Stimulated activated CD8-positive, alpha-beta memory T cell treated with anti-CD3 and anti-CD28 coated beads, Interleukin-12 subunit alpha, Interleukin-12 subunit beta, amount 100 ng/mL, for 4 hours (primary cell): ENCODE data around the gene CTTNBP2NL.

Experiments used
- DNase-seq: peaks from one replicate; pipeline ENCODE4 v3.0.0-alpha.2; 2020; ENCODE audit warnings: low read depth

Gene CTTNBP2NL, protein sequence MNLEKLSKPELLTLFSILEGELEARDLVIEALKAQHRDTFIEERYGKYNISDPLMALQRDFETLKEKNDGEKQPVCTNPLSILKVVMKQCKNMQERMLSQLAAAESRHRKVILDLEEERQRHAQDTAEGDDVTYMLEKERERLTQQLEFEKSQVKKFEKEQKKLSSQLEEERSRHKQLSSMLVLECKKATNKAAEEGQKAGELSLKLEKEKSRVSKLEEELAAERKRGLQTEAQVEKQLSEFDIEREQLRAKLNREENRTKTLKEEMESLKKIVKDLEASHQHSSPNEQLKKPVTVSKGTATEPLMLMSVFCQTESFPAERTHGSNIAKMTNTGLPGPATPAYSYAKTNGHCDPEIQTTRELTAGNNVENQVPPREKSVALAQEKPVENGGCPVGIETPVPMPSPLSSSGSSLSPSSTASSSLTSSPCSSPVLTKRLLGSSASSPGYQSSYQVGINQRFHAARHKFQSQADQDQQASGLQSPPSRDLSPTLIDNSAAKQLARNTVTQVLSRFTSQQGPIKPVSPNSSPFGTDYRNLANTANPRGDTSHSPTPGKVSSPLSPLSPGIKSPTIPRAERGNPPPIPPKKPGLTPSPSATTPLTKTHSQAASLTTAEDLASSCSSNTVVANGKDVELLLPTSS

DNA sequence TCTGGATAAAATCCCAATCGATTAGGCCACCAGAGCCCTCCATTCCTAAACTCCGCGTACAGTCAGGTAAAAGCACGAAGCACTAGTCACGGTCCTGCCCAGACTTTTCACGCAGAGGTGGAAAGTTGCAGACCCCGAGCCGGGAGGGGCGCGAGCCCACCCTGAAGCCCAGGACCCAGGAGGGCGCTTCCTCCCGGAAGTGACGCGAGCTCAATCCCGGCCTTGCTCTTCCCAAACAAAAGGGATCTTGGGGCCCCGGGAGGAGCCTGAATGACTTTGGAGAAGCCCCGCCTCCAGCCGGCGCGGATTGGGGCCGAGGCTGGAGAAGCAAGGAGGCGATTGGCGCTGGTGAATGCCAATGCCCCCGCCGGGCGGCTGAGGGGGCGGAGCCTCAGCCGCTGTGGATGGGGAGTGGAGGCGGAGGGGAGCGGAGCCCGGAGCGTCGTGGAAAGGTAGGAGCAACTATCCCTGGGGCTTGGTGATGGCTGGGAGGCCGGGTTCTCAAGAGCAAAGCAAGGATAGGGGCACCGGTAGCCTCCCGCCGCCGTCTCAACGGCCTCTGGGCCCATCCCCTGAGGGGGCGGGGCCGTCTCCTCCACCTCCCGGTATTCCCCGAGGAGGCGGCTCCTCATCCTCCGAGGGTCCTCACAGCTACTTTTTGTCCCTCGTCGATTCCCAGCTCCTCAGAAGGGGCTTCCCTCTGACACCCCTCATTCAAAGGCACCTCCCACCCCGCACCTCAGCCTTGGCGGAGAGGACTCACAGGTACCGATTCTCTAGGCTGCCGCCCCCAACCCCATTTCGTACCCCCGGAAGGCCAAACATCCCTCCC is at the start of gene CTTNBP2NL:
TSS of gene CTTNBP2NL (plus strand) at position 394 of the 832 bp plus-strand sequence. CDS start 19,952 bp downstream, outside the sequence.
- DNase-seq: peak; percentile 67

DNA sequence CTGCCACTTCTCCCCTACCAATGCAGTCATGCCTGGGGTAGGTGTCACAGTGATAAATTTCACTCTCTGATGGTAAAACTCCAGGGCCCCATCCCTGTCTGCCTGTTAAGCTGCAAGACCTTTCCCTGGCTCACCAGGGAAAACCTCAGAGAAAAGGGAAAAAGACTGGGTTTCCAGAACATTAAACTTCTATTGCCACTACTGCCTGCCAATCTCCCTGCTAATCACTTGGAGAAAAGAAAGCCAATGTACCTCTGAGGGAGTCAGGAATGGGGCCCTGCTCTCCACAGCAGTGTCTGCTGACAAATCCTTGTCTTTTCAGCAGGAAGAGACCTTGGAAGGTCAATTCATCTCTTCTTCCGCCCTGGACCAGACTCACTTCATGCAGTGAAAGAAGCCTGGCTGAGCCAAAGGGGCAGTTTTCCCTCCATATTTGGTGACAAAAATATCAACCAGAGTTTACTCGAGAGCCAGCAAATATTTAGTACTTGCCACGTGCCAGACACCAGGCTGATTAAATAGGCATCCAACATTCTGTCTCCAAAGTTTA is 49.1 kb upstream of the CTTNBP2NL start:
- no peak for DNase-seq

DNA sequence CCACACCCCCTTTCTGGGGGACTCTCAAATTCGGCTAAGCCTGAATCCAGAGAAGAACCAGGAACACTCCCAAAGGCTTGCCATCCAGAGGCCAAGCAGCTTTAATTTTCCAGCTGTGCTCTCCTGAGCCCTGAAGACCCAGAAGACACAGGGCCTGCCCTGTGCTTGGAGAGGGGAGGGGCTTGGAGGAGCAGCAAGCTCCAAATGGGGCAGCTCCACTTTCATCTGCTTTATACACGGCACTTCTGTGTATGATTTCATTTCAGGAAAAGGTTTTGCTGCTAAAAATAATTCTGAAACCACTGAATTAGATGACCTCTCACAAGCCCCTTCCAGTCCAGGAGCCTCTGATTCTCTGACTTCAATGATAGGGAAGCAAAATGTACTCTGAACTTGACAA is 39.2 kb upstream of the CTTNBP2NL start:
- no peak for DNase-seq

DNA sequence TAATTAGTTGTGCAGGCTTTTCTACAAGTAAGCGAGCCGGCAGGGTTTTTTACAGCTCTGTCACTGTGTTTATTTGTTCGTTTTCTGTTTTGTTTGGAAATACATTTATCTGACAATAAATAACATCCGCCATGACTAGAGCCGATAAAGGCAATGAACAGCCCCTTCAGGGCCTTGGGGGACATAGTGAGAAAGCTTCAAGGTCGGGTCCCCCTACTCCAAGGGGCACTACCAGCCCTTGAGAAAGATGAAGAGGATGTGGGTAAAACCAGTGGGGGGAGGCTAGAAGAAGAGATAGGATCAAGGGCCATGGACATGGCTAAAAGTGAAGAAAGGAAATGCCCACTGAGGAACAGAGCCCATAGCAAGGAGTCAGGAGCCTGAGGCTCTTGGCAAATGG is 38.5 kb upstream of the CTTNBP2NL start:
- no peak for DNase-seq

DNA sequence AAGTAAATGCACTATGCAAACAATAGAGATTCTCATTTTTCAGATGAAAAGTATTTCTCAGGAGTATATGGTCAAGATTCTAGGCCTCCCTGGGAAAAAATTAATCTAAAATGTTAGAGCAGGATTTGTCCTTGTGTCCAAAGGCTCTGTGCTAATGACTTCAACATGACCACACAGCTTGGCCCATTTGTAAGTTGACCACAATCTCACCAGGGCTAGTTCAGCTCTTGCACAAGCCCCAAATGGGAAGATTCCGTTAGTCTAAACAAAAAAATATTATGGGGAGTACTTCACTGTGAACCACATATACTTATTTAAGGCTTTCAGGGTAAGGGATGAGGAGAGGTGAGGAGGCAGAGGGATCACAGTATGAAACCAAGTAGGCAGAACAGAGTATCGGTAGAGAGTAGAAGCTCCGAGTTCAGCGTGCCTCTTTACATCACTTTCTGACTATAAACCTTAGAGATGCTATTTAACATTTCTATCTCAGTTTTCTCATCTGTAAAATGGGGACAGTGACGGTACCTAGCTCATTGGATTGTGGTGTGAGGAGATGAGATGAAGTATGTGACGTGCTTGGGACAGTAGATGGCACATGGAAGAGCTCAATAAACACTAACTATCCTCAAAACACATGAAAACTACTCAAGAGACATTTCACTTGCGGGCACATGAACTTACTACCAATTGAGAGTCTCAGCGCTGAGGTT is 37.8 kb upstream of the CTTNBP2NL start:
- no peak for DNase-seq

DNA sequence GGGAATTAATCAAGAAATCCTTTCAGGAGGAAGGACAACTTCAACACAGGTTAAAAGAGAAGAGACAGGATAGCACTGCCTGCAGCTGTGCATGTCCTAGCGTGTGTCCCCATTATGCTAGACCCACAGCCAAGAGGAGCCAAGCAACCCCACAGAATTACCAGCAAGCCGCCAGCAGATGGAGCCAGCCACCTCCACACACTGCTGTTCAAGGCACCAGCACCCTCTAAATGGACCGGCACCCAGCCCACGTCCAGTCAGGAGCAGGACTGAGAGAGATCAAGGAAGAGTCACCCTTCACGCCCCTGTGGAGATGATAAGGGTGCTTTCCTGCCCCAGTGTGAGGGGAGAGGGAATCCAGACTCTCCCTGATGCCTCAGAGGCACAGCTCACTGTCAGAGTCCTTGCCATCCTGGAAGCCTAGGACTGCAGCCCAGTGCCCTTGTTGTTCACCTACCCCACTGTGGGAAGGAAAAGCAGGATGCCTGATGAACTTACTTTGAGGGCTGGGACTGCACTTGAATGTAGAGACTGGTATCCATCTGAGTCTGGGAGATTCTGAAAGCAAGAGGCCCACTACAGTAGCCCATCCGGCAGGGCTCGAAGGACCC is 37.1 kb upstream of the CTTNBP2NL start:
- no peak for DNase-seq

DNA sequence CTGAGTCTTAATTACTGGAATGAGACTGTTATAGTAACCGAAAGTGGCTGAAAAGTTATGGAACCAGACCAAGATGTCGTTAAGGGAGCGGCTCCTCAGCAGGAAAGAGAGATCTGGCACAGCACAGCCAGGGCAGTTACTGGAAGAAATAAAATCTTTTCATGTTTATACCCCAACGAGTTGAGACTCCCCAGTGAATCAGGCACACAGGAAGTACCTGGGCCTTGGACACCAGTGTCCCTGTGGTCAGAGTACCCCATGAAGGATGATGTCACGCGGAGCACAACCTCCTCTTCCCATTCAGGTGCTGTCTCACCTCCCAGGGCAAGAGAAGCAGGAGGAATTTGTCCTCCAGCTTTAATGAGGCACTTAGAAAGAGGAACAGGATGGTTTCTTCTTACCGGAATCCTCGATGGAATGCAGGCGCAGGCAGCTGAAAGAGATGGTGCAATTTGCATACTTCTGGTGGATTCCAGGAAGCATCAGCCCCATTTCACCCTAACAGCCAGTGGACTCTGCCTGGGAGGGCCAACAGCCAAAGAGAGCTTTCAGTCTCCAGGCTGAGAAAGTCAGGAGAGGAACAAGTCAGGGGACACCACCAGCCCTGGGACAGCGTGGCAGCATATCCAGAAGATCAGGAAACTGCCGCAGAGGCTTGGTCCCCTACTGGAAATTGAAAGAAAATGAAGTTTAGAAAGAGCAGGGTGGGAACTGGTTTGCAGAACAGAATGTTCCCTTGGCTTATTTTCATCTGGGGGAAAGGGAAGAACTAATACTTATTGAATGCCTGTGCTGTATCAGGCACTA is 35.9 kb upstream of the CTTNBP2NL start:
- DNase-seq: no peak

DNA sequence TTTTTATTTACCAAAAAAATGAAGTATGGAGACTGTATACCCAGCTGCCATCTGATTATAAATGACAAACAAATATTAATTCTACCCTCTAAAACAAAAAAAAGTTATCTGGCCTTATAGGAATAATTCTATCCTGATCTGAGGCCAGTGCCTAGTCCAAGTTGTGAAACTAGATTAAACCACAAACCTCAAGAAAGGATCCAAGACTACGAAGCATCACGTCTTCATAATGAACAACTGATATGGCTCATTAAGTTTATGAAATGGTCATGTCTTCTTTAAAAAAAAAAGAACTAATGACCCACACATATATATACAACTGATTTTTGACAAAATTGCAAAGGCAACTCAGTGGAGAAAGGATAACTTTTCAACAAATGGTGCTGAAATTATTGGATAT is 32.4 kb upstream of the CTTNBP2NL start:
- DNase-seq: no peak

DNA sequence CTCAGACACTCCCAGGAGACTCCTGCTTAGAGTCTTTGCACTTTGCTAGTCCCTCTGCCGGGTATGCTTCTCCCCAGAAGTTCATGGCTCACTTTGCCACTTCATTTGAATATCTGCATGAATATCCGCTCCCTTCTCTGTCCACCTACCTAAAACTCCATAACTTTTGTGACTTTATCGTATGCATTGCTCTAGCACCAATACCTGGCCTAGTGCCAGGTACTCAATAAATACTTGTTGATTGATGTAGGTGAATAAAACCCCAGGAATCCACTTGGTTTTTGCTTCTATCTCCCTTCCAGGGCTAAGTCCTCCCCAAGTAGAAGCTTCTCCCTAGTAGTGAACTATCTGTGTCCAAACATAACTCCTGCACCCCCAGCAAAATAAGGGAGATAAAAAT is 27.8 kb upstream of the CTTNBP2NL start:
- no peak for DNase-seq

DNA sequence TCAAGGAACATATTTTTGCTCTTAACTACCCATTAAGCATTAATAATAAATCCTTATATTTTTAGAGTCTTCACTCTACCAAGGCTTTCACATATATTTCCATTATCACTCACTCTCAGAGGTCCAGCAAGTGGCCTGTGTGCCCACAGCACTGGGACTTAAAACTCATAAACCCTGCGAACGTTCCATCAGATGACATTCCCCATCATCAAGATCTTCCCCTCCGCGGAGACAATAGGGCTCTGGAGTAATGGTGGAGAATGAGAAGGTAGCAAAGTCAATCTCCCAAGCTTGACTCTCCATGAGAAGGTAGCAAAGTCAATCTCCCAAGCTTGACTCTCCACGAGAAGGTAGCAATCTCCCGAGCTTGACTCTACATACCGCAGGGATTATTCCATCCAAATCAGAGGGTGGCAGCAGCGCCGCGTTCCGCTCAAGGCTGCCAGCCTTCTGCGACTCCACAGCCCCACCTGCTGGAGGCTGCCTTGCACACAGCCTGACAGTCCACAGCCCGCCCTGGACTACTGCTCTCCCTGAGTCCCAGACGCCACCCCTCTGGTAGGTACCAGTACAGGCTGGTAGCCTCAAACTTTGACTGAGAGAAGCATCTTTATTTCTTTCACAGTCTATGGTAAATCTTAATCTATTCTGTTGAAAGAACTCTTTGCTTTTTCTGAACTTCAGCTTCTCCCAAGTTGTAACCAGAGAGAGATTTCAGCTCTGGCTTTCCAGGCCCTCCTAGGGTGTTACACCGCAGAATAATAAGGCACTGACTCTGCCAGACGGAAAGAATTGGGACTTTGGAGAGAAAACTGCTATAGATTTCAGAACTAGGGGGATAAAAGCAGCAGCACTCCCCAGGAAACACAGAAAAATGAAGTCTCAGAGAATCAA is 26.4 kb upstream of the CTTNBP2NL start:
- peak; percentile 57 for DNase-seq

DNA sequence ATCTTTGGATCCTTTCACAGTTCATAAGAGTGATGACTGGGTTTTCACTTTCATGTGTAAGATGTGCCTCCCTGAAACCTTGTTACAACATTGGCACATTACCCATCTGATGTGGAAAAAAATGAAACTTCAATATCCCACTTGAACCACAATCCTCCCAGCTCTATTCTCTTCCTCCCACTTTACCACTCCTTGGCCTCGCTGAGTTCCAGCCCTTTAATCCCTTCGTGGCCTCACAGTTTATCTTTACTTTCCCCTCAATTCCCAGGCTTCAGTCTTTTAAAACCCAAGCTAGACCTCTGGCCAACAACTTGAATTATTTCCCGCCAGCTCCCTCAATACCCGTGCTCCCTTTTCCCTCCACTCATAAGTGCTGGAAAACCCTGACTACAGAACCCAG is 25.0 kb upstream of the CTTNBP2NL start:
- no peak for DNase-seq

DNA sequence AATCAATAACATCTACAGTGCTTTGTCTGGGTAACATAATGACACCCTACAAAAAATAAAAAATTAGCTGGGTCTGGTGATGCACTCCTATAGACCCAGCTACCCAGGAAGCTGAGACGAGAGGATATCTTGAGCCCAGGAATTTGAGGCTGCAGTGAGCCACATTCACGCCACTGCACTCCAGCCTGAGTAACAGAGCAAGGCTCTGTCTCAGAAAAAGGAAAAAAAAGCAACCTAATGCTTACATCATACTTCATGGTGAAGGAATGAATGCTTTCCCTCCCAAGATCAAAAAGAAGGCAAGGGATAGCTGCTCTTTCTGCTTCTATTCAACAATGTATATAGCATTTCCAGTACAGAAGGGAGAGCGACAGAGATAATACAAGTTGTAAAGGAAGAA is 24.2 kb upstream of the CTTNBP2NL start:
- no peak for DNase-seq

DNA sequence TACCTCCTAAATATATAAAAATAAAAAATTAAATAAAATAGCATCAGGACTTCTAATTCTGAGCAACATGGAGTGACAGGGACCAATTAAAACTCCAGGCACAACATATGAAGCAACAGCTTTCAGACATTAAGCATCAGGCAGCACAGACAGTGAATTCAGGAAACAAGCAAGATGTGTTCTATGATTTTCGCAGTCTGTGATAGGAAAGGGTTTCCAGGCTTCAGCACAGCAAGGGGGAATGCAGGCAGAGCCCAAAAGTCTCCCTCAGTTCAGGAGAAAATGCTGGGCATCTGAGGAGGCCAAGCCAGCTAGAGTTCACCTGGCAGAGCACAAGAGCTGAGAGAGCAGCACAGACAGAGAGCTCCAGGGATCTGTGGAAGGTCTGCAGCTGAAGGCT is 22.2 kb upstream of the CTTNBP2NL start:
- DNase-seq: no peak

DNA sequence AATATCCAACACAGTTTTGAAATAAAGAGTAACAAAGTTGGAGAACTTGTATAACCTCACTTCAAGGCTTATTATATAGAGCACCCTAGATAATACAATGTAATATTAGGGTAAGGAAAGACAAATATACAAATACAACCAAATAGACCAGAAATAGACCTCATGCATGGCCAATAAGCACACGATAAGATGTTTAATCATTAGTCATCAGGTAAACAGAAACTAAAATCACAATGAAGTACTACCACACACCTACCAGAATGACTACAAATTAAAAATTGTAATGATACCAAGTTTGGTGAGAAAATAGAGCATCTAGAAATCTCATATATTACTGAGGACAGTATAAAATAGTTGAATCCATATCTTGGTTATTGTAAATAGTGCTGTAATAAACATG is 20.3 kb upstream of the CTTNBP2NL start:
- DNase-seq: no peak

DNA sequence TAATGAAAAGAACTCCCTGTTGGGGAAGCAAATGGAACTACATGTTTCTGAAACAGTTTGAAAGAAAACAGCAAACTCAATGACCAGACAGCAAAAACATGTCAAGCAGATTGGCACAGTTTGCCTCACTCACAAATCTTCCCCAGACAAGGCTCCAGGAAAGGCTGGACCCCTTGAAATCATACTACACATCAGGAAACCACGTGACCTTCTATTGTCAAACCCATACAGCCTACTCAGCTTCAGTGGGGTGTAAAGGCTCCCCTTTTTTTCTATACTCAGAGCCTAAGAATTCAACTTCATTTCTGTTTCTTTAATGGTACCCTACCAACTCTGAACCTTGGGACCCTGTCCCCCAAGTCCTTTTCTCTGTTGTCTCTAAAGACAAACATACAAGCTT is 15.7 kb upstream of the CTTNBP2NL start:
- no peak for DNase-seq

DNA sequence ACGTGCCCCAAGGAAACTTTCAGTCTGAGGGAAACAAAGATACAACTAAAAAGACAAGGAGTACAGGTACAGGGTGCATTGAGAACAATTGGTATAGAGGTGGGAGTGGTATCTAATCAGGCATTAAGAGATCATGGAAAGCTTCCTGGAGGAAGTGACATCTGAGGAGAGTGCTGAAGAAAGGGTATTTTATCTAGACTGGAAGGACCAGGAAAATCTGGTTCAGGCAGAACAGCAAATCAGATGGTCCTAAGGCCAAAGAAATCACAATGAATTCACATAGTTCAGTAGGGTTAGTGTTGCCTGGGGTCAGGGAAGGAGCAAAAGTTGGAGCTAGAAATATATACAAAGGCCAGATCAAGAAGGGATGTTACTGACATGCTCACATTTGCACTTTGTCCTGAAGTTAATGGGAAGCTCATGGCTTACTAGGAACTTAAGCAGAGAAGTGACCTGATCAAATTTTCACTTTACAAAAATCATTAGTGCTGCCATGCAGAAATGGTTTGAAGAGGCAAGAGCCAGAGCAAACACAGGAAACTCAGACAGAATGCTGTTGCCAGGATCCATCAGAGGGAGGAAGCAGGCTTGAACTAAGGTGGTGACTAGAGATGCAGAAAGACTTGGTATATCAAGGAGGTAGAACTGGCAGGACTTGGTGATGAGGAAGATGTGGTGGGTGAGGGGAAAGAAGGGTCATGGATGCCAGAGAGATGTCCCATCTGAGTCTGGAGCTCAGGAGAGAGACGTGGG is 14.5 kb upstream of the CTTNBP2NL start:
- DNase-seq: no peak

DNA sequence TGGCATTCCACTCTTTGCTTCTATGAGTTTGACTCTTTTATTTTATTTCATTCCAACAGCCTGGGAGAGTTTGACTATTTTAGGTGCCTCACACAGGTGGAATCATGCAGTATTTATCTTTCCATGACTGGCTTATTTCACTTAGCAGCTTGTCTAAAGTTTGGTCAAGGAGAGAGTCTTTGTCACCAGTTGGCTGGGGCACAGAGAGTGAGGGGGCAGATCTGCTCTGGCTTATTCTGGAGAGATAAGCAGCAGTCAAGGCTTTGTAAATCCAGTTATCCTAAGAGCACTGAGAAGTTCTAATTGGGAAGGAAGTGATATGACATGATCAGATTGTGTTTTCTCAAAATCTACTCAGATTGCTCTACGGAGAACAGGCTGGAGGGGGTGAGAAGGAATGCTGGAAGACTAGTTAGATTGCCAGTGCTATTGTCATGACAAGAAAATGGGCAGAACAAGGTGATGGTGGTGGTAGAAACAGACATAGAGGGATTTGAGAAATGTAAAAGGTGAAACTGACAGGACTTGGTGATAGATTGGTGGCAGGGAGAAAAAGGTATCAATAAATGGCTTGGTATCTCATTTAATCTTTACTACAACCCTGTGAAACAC is 12.1 kb upstream of the CTTNBP2NL start:
- DNase-seq: no peak

DNA sequence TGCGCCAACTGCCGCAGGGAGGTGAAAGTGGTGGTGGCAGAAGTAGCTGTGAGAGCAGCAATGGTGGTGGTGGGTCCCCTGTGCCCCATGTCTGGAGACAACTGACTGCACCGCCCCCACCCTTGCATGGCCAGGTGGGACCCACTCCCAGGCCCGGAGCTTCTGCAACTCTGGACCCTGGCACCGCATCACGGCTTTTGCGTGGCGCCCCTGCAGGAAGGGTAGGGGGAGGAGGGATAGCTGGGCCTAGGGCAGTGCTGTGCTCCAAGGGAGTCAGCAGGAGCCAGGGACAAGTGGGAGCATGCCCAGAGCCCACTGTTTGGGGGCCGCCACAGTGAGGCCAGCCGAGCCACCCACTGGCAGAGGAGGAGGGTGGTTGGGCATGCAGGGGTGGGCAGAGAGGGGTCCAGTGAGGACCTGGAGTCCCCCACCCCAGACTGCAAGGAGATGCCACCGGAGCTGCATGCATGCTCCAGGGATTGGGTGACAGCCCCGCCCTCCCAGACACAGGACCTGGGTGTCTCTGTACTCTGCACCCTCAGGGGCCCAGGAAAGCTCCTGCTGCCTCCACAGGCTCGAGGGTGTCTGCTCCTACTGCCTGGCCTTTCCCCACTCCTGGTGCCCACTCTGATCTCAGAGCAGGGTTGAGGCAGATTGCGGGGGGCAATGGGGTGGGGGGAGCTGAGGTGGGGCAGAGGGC is 9.8 kb upstream of the CTTNBP2NL start:
- no peak for DNase-seq
